GM19397 (cell line): ENCODE measurements around the gene VPS37B.

Experiments used
- ATAC-seq: cut with Tn5 transposase; IDR thresholded peaks from one replicate; pipeline ENCODE4 v1.9.1; 2021; ENCODE audit warnings: mild to moderate bottlenecking, moderate library complexity; ENCODE audit not compliant: unreplicated experiment

The VPS37B gene

GRCh38 chr12:122867691-122868461, 28.0 kb downstream of the VPS37B start:
- ATAC-seq, result no peak

GRCh38 chr12:122866950-122867607, 28.8 kb downstream of the VPS37B start:
- no peak for ATAC-seq

GRCh38 chr12:122866379-122866778, 29.5 kb downstream of the VPS37B start:
- ATAC-seq, result no peak

GRCh38 chr12:122865268-122866231, 30.4 kb downstream of the VPS37B start:
- no peak for ATAC-seq

GRCh38 chr12:122864894-122865253, 31.1 kb downstream of the VPS37B start:
- ATAC-seq, result no peak

- no peak for ATAC-seq
Measured at GRCh38 chr12:122862872-122863701, 32.8 kb downstream of the VPS37B start.

- no peak for ATAC-seq
Measured at GRCh38 chr12:122862110-122862634, 33.8 kb downstream of the VPS37B start.

GRCh38 chr12:122861587-122861970, 34.3 kb downstream of the VPS37B start:
- ATAC-seq, result no peak

GRCh38 chr12:122860854-122861586, 34.9 kb downstream of the VPS37B start:
- no peak for ATAC-seq

GRCh38 chr12:122860040-122860853, 35.7 kb downstream of the VPS37B start:
- no peak for ATAC-seq

- ATAC-seq, result no peak
Measured at GRCh38 chr12:122859303-122860039, 36.5 kb downstream of the VPS37B start.

- no peak for ATAC-seq
Measured at GRCh38 chr12:122858591-122859302, 37.2 kb downstream of the VPS37B start.

GRCh38 chr12:122858171-122858570, 37.8 kb downstream of the VPS37B start:
- no peak for ATAC-seq

- ATAC-seq, result no peak
Measured at GRCh38 chr12:122856999-122857671, 38.8 kb downstream of the VPS37B start.

- ATAC-seq, result no peak
Measured at GRCh38 chr12:122855928-122856831, 39.7 kb downstream of the VPS37B start.
